ENCODE measurements around the gene CACNA1G.

DNA sequence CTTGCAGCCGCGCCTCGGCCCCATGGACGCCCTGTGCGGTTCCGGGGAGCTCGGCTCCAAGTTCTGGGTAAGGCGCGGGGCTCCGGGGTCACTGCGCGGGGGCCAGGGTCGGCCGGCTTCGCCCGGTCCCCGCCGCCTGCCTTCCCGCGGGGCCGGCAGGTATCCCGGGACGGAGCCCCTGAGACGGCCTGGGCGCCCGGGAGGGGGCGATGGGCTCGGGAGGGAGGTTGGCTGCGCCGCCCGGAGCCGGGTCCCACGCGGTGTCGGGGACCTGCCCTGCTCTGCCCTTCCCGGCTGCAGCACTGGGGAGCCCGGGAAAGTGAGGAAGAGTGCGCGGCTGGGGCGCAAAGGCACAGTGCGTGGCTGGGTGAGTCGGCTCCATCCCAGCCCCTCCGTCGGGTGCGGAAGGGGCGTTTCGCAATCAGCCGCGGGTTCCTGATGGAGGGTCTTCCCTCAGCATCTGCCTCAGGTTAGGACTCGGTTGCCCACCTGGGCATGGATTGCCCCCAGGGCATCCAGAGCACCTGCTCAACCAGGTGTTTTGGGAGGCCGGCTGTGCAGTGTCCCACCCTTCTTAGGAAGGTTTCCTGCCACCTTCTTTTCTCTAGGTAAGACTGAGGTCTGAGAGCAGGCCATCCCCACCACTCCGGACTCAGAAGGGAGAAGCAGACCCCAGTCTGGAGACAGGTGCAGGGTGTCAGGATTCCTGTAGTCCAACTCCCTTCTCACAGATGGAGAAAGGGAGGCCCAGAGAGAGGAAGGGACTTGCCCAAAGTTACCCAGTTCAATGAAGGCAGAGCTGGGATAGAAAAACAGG lies 74.6 kb downstream of the CACNA1G start:
- TF ChIP-seq, protein P1, sequence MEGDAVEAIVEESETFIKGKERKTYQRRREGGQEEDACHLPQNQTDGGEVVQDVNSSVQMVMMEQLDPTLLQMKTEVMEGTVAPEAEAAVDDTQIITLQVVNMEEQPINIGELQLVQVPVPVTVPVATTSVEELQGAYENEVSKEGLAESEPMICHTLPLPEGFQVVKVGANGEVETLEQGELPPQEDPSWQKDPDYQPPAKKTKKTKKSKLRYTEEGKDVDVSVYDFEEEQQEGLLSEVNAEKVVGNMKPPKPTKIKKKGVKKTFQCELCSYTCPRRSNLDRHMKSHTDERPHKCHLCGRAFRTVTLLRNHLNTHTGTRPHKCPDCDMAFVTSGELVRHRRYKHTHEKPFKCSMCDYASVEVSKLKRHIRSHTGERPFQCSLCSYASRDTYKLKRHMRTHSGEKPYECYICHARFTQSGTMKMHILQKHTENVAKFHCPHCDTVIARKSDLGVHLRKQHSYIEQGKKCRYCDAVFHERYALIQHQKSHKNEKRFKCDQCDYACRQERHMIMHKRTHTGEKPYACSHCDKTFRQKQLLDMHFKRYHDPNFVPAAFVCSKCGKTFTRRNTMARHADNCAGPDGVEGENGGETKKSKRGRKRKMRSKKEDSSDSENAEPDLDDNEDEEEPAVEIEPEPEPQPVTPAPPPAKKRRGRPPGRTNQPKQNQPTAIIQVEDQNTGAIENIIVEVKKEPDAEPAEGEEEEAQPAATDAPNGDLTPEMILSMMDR (IDR thresholded peaks at IDR 0.05) = peak; percentile 23
- TF ChIP-seq EZH2phosphoT487 (IDR thresholded peaks at IDR 0.05) (peak; percentile 94), EZH2 (IDR thresholded peaks at IDR 0.05) (peak; percentile 96)
